ENCODE results near the gene ROBO2. TPM values are rescaled to one million over a fixed set of nuclear protein-coding genes. Genes with fewer than 3 reads are reported as not detected.

The ROBO2 gene
- total RNA-seq, 4 donors from 2014 or later: 0.16 to 4.0 (median 1.3) TPM

GRCh38 chr3:77380136-77380535, 340.2 kb downstream of the ROBO2 start:
- no peak for TF ChIP-seq CTCF (IDR thresholded peaks at IDR 0.05; ENCODE audit: low read depth)

GRCh38 chr3:77381431-77381830, 341.5 kb downstream of the ROBO2 start:
- no peak for TF ChIP-seq CTCF (IDR thresholded peaks at IDR 0.05; ENCODE audit: low read depth)

- no peak for TF ChIP-seq CTCF (IDR thresholded peaks at IDR 0.05; ENCODE audit: low read depth)
These were observed 352.3 kb downstream of the ROBO2 start for GRCh38 chr3:77392181-77392580.

- no peak for TF ChIP-seq CTCF (IDR thresholded peaks at IDR 0.05; ENCODE audit: low read depth)
These were observed 354.1 kb downstream of the ROBO2 start for GRCh38 chr3:77394046-77394445.

- TF ChIP-seq CTCF (IDR thresholded peaks at IDR 0.05; ENCODE audit: low read depth): no peak
These were observed 365.0 kb downstream of the ROBO2 start for GRCh38 chr3:77404871-77405270.

GRCh38 chr3:77407441-77407840, 367.5 kb downstream of the ROBO2 start:
- TF ChIP-seq CTCF (IDR thresholded peaks at IDR 0.05; ENCODE audit: low read depth): no peak

GRCh38 chr3:77411334-77411733, 371.4 kb downstream of the ROBO2 start:
- no peak for TF ChIP-seq CTCF (IDR thresholded peaks at IDR 0.05; ENCODE audit: low read depth)

All from subcutaneous adipose tissue (tissue), 4 donors.